ENCODE results near the gene SNAPC4. TPM values are rescaled to one million over a fixed set of nuclear protein-coding genes. Genes with fewer than 3 reads are reported as not detected.

SNAPC4 gene
- total and polyA plus RNA-seq, 2 experiments from 2014 or later, result 6.3 to 10.5 TPM

DNA sequence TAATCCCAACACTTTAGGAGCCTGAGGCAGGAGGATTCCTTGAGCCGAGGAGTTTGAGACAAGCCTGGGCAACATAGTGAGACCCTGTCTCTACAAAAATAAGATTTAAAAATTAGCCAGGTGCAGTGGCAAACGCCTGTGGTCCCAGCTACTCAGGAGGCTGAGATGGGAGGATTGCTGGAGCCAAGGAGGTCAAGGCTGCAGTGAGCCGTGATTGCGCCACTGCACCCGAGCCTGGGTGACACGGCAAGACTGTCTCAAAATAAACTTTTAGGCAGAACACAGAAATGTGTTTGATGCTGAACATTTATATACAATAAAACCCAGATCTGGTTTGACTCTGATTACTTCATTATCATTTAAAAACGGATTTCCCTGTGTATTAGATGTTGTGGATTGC, 5.5 kb upstream of the SNAPC4 start:
- WGBS (ENCODE audit: low lambda C conversion rate, missing lambda C conversion rate), result 91% methylated on average over 7 of the region's 7 CpGs
- Histone ChIP-seq H3K4me1 (ENCODE audit: insufficient read depth) (peaks cover 5% of the 10 kb centered on the region), H3K36me3 (replicated peaks; ENCODE audit: insufficient read depth, low read depth) (no peaks in the 10 kb centered on the region), H3K4me2 (no peak overlapping the region), H3K79me2 (peaks cover 17% of the 10 kb centered on the region), H3K9me2 (replicated peaks; ENCODE audit: insufficient read depth) (no peaks in the 10 kb centered on the region), H2AFZ (no peak overlapping the region), H3K4me3 (no peak overlapping the region), H3K27ac (no peak overlapping the region), H3K9me3 (ENCODE audit: low read depth) (no peaks in the 10 kb centered on the region), H3K27me3 (no peaks in the 10 kb centered on the region), H4K20me1 (ENCODE audit: insufficient read depth, poor library complexity, severe bottlenecking) (no peaks in the 10 kb centered on the region)
- no peak for DNase-seq (ENCODE audit: low spot score)
- TF ChIP-seq EZH2 (IDR thresholded peaks at IDR 0.05; ENCODE audit: borderline replicate concordance) (no peak), EZH2phosphoT487 (IDR thresholded peaks at IDR 0.05; ENCODE audit: low read depth, severe bottlenecking, unreplicated experiment) (no peak)
- TF ChIP-seq, protein P1, sequence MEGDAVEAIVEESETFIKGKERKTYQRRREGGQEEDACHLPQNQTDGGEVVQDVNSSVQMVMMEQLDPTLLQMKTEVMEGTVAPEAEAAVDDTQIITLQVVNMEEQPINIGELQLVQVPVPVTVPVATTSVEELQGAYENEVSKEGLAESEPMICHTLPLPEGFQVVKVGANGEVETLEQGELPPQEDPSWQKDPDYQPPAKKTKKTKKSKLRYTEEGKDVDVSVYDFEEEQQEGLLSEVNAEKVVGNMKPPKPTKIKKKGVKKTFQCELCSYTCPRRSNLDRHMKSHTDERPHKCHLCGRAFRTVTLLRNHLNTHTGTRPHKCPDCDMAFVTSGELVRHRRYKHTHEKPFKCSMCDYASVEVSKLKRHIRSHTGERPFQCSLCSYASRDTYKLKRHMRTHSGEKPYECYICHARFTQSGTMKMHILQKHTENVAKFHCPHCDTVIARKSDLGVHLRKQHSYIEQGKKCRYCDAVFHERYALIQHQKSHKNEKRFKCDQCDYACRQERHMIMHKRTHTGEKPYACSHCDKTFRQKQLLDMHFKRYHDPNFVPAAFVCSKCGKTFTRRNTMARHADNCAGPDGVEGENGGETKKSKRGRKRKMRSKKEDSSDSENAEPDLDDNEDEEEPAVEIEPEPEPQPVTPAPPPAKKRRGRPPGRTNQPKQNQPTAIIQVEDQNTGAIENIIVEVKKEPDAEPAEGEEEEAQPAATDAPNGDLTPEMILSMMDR (IDR thresholded peaks at IDR 0.05; ENCODE audit: poor library complexity), result no peak

DNA sequence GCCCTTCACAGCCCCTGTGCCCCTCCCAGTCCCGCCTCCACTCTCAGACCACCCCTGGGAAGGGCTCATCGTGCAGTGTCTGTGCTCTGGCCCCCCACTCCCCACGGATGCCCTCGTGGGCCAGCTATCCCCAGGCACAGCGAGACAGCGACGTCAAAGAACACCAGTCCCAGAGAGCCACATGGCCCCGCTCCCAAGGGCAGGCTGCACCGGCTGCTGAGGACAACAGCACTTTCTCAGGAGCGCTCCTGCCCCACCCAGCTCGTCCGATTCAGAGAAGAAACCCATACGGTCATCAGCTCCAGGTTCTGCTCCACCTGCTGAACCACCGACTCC, 4.8 kb upstream of the SNAPC4 start:
- DNase-seq (ENCODE audit: low spot score), result no peak
- no peak overlapping the region for H3K27ac ChIP-seq
- H3K4me2 ChIP-seq, result no peak overlapping the region
- TF ChIP-seq EZH2phosphoT487 (IDR thresholded peaks at IDR 0.05; ENCODE audit: low read depth, severe bottlenecking, unreplicated experiment) (no peak), EZH2 (IDR thresholded peaks at IDR 0.05; ENCODE audit: borderline replicate concordance) (no peak)
- TF ChIP-seq, protein P1 (IDR thresholded peaks at IDR 0.05; ENCODE audit: poor library complexity), result no peak
- no peaks in the 10 kb centered on the region for H3K9me2 ChIP-seq (replicated peaks; ENCODE audit: insufficient read depth)
- H4K20me1 ChIP-seq (ENCODE audit: insufficient read depth, poor library complexity, severe bottlenecking), result no peaks in the 10 kb centered on the region
- no peak overlapping the region for H2AFZ ChIP-seq
- H3K4me1 ChIP-seq (ENCODE audit: insufficient read depth), result peaks cover 9% of the 10 kb centered on the region
- H3K27me3 ChIP-seq, result no peaks in the 10 kb centered on the region
- H3K79me2 ChIP-seq, result peaks cover 16% of the 10 kb centered on the region
- WGBS (ENCODE audit: low lambda C conversion rate, missing lambda C conversion rate), result 95% methylated on average over 14 of the region's 14 CpGs
- no peak overlapping the region for H3K4me3 ChIP-seq
- no peaks in the 10 kb centered on the region for H3K9me3 ChIP-seq (ENCODE audit: low read depth)
- no peaks in the 10 kb centered on the region for H3K36me3 ChIP-seq (replicated peaks; ENCODE audit: insufficient read depth, low read depth)

- H3K27me3 ChIP-seq, result no peaks in the 10 kb centered on the region
- H3K9me3 ChIP-seq (ENCODE audit: low read depth), result no peaks in the 10 kb centered on the region
- no peaks in the 10 kb centered on the region for H3K36me3 ChIP-seq (replicated peaks; ENCODE audit: insufficient read depth, low read depth)
- 94% methylated on average over 32 of the region's 32 CpGs for WGBS (ENCODE audit: low lambda C conversion rate, missing lambda C conversion rate)
- H3K9me2 ChIP-seq (replicated peaks; ENCODE audit: insufficient read depth), result no peaks in the 10 kb centered on the region
- H4K20me1 ChIP-seq (ENCODE audit: insufficient read depth, poor library complexity, severe bottlenecking), result no peaks in the 10 kb centered on the region
- TF ChIP-seq EZH2phosphoT487 (IDR thresholded peaks at IDR 0.05; ENCODE audit: low read depth, severe bottlenecking, unreplicated experiment), result no peak
- no peak for TF ChIP-seq EZH2 (IDR thresholded peaks at IDR 0.05; ENCODE audit: borderline replicate concordance)
- TF ChIP-seq, protein P1 (IDR thresholded peaks at IDR 0.05; ENCODE audit: poor library complexity), result no peak
- no peak for DNase-seq (ENCODE audit: low spot score)
- peaks cover 4% of the 10 kb centered on the region for H3K4me1 ChIP-seq (ENCODE audit: insufficient read depth)
- peaks cover 16% of the 10 kb centered on the region for H3K79me2 ChIP-seq
- H2AFZ ChIP-seq, result no peak overlapping the region
- H3K27ac ChIP-seq, result no peak overlapping the region
- H3K4me2 ChIP-seq, result no peak overlapping the region
- no peak overlapping the region for H3K4me3 ChIP-seq
These were observed 4.2 kb upstream of the SNAPC4 start for GRCh38 chr9:136403915-136404800.

All from hepatocyte (in vitro differentiated cells).